HepG2 (cell line): ENCODE results near the gene PSMB8. TPM values are rescaled to one million over a fixed set of nuclear protein-coding genes. Genes with fewer than 3 reads are reported as not detected.

ENCODE experiments used
- CBX5 ChIP-seq: sonication (generic); formaldehyde crosslinking; IDR thresholded peaks from 2 replicates; pipeline ENCODE4 v1.4.0; 2020; ENCODE audit warnings: missing genetic modification reagents, borderline replicate concordance
- ELF3 ChIP-seq: IDR thresholded peaks from 2 replicates; pipeline ENCODE4 v1.6.1; 2016; ENCODE audit warnings: missing genetic modification reagents, missing compliant biosample characterization
- FOXO1 ChIP-seq: sonication (generic); formaldehyde crosslinking; IDR thresholded peaks from 2 replicates; pipeline ENCODE4 v1.4.0; 2020; ENCODE audit warnings: missing genetic modification reagents
- HMG20B ChIP-seq: conservative IDR thresholded peaks from 2 replicates; pipeline ENCODE4 v1.6.1; 2016; ENCODE audit warnings: missing genetic modification reagents, missing compliant biosample characterization
- KDM3A ChIP-seq: IDR thresholded peaks from 2 replicates; pipeline ENCODE4 v1.6.1; 2018; ENCODE audit warnings: low read depth, missing compliant biosample characterization
- KLF9 ChIP-seq: IDR thresholded peaks from 2 replicates; pipeline ENCODE4 v1.6.1; 2016; ENCODE audit warnings: low read depth
- MATR3 ChIP-seq: sonication (generic); formaldehyde crosslinking; IDR thresholded peaks from 2 replicates; pipeline ENCODE4 v1.4.0; 2020; ENCODE audit warnings: missing genetic modification reagents
- SNAI1 ChIP-seq: sonication (generic); formaldehyde crosslinking; IDR thresholded peaks from 2 replicates; pipeline ENCODE4 v1.5.0; 2020; ENCODE audit warnings: mild to moderate bottlenecking, missing genetic modification reagents, borderline replicate concordance
- THAP11 ChIP-seq: IDR thresholded peaks from 2 replicates; pipeline ENCODE4 v1.6.1; 2016; ENCODE audit warnings: missing biosample characterization, missing genetic modification reagents
- ZFP37 ChIP-seq: sonication (generic); formaldehyde crosslinking; IDR thresholded peaks from 2 replicates; pipeline ENCODE4 v1.4.0; 2020; ENCODE audit warnings: missing genetic modification reagents, borderline replicate concordance
- ZNF235 ChIP-seq: sonication (generic); formaldehyde crosslinking; IDR thresholded peaks from 2 replicates; pipeline ENCODE4 v1.8.1; 2023; ENCODE audit warnings: mild to moderate bottlenecking, missing genetic modification reagents, borderline replicate concordance
- ZNF782 ChIP-seq: sonication (generic); formaldehyde crosslinking; IDR thresholded peaks from 2 replicates; pipeline ENCODE4 v1.4.0; 2020; ENCODE audit warnings: missing genetic modification reagents, mild to moderate bottlenecking, borderline replicate concordance
- ZNF788 ChIP-seq: sonication (generic); formaldehyde crosslinking; IDR thresholded peaks from 2 replicates; pipeline ENCODE4 v1.5.0; 2020; ENCODE audit warnings: mild to moderate bottlenecking, missing genetic modification reagents, borderline replicate concordance
- polyA plus RNA-seq, 8 experiments: library from polyadenylated mRNA; depleted of rRNA in 3 of 8; stranded (reverse) in 7 of 8; unstranded in 1 of 8; fragments of >200 nt; fragmentation: Illumina TruSeq in 4 of 8; extraction: Trizol in 4 of 8; gene quantifications; 2 replicates each; pipeline versions ENCODE4 v1.2.1 to v1.2.3, GENCODE V29; 2011 to 2016; ENCODE audit warnings: low read depth in 4 of 8, missing spikeins in 1 of 8, mixed read lengths in 1 of 8; ENCODE audit not compliant: insufficient read depth in 1 of 8
- total RNA-seq, 5 experiments: library from RNA; depleted of rRNA; stranded (reverse); fragments of >200 nt; fragmentation: Illumina TruSeq; extraction: Trizol; gene quantifications; 2 replicates each; pipeline ENCODE4 v1.2.3, GENCODE V29; 2016; ENCODE audit warnings: low read depth in 1 of 5
- TF ChIP-seq, protein P1 (sequence below): sonication (generic); formaldehyde crosslinking; IDR thresholded peaks from 2 replicates; pipeline ENCODE4 v1.8.0; 2022; ENCODE audit warnings: mild to moderate bottlenecking, missing genetic modification reagents, borderline replicate concordance
- TF ChIP-seq, protein P2 (sequence below): IDR thresholded peaks from 2 replicates; pipeline ENCODE4 v1.6.1; 2016; ENCODE audit warnings: missing genetic modification reagents, missing compliant biosample characterization
- TF ChIP-seq, protein P3 (sequence below): sonication (generic); formaldehyde crosslinking; conservative IDR thresholded peaks from 2 replicates; pipeline ENCODE4 v1.4.0; 2020; ENCODE audit warnings: missing genetic modification reagents
- TF ChIP-seq, protein P4 (sequence below), 2 experiments: sonication (generic) in 1 of 2; formaldehyde crosslinking in 1 of 2; IDR thresholded peaks; 2 replicates each; pipeline versions ENCODE4 v1.4.0 to v1.6.1; 2018 to 2020; ENCODE audit warnings: missing genetic modification reagents in 2 of 2, borderline replicate concordance in 1 of 2, low read depth in 1 of 2, mild to moderate bottlenecking in 1 of 2, missing biosample characterization in 1 of 2
- TF ChIP-seq, protein P5 (sequence below): IDR thresholded peaks from 2 replicates; pipeline ENCODE4 v1.6.1; 2012; ENCODE audit warnings: inconsistent platforms
- TF ChIP-seq, protein P6 (sequence below): sonication (generic); formaldehyde crosslinking; conservative IDR thresholded peaks from 2 replicates; pipeline ENCODE4 v1.4.0; 2020; ENCODE audit warnings: mild to moderate bottlenecking, missing genetic modification reagents, moderate library complexity

Gene PSMB8
- total and polyA plus RNA-seq, 2 of the 13 experiments (the other 11 are each of a cell fraction or from before 2014, with no cell fraction given), result 30.7 to 64.7 TPM

DNA sequence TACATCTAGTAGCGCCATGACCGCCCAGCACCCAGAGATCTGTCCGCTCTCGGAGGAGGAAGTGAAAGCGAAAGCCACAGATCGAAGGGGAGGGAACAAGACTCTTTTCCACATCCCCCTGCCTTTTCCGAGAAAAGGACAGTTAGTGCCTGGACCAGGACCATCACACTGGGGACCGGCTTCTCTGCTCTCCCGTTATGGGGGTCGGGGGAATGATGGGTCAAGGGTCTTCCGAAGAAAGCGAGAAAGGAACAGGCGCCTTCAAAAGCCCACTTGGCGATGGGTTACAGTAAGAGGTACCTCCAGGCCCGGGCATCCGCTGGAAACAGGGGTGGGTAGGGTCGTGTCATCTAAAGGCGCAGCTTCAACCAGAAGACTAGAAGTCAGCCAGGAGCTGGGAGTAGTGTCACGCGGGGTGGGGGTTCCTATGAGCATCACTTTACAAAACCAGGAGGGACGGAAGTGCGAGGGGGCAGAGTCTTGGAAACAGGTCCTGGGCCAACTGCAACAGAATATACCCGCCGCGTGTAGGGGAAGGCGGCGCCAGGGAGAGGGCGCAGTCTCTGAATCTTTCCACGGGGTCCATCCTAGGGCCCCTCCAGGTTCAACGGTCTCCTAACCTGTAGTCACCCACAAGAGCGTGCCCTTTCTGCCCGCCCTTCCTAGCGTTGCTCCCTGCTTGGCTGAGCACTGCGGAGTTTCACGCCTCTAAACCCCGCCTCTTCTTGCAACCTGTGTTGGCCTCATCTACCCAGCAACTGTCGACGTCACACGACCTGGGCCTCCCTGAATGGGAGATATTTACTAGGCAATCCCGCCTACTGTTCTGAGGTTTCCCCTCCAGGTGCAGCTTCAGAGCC lies at the start of gene PSMB8 (continued):
- TF ChIP-seq, protein P1, sequence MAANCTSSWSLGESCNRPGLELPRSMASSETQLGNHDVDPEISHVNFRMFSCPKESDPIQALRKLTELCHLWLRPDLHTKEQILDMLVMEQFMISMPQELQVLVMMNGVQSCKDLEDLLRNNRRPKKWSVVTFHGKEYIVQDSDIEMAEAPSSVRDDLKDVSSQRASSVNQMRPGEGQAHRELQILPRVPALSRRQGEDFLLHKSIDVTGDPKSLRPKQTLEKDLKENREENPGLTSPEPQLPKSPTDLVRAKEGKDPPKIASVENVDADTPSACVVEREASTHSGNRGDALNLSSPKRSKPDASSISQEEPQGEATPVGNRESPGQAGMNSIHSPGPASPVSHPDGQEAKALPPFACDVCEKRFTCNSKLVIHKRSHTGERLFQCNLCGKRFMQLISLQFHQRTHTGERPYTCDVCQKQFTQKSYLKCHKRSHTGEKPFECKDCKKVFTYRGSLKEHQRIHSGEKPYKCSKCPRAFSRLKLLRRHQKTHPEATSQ (CRISPR knock-in tag), result no peak
- 0 out of 2 replicates have a peak, but pooled peaks have one; percentile 19 for TF ChIP-seq CBX5 (CRISPR knock-in tag)
- TF ChIP-seq, protein P2, sequence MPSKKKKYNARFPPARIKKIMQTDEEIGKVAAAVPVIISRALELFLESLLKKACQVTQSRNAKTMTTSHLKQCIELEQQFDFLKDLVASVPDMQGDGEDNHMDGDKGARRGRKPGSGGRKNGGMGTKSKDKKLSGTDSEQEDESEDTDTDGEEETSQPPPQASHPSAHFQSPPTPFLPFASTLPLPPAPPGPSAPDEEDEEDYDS (CRISPR knock-in tag), result peak; percentile 66
- no peak; the same call in 1 of the 2 replicates for TF ChIP-seq FOXO1 (CRISPR knock-in tag)
- TF ChIP-seq ZNF788 (CRISPR knock-in tag), result 0 out of 2 replicates have a peak, but pooled peaks have one; percentile 40
- peak; percentile 53 for TF ChIP-seq ELF3 (CRISPR knock-in tag)
- TF ChIP-seq, protein P3, sequence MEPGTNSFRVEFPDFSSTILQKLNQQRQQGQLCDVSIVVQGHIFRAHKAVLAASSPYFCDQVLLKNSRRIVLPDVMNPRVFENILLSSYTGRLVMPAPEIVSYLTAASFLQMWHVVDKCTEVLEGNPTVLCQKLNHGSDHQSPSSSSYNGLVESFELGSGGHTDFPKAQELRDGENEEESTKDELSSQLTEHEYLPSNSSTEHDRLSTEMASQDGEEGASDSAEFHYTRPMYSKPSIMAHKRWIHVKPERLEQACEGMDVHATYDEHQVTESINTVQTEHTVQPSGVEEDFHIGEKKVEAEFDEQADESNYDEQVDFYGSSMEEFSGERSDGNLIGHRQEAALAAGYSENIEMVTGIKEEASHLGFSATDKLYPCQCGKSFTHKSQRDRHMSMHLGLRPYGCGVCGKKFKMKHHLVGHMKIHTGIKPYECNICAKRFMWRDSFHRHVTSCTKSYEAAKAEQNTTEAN (CRISPR knock-in tag), result no peak
- no peak for TF ChIP-seq ZFP37 (CRISPR knock-in tag)
- TF ChIP-seq, protein P4, sequence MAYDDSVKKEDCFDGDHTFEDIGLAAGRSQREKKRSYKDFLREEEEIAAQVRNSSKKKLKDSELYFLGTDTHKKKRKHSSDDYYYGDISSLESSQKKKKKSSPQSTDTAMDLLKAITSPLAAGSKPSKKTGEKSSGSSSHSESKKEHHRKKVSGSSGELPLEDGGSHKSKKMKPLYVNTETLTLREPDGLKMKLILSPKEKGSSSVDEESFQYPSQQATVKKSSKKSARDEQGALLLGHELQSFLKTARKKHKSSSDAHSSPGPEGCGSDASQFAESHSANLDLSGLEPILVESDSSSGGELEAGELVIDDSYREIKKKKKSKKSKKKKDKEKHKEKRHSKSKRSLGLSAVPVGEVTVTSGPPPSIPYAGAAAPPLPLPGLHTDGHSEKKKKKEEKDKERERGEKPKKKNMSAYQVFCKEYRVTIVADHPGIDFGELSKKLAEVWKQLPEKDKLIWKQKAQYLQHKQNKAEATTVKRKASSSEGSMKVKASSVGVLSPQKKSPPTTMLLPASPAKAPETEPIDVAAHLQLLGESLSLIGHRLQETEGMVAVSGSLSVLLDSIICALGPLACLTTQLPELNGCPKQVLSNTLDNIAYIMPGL (CRISPR knock-in tag; IDR thresholded peaks at IDR 0.05; ENCODE audit: borderline replicate concordance in 1 of 2, low read depth in 1 of 2), result peak; percentile 45 to 70; a peak in 2 of 4 replicates
- TF ChIP-seq, protein P5, sequence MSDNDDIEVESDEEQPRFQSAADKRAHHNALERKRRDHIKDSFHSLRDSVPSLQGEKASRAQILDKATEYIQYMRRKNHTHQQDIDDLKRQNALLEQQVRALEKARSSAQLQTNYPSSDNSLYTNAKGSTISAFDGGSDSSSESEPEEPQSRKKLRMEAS, result peak; percentile 69
- no peak for TF ChIP-seq ZNF782 (CRISPR knock-in tag)
- TF ChIP-seq SNAI1 (CRISPR knock-in tag), result peak; percentile 62; the same call in 1 of the 2 replicates
- TF ChIP-seq HMG20B (CRISPR knock-in tag), result no peak
- TF ChIP-seq, protein P6, sequence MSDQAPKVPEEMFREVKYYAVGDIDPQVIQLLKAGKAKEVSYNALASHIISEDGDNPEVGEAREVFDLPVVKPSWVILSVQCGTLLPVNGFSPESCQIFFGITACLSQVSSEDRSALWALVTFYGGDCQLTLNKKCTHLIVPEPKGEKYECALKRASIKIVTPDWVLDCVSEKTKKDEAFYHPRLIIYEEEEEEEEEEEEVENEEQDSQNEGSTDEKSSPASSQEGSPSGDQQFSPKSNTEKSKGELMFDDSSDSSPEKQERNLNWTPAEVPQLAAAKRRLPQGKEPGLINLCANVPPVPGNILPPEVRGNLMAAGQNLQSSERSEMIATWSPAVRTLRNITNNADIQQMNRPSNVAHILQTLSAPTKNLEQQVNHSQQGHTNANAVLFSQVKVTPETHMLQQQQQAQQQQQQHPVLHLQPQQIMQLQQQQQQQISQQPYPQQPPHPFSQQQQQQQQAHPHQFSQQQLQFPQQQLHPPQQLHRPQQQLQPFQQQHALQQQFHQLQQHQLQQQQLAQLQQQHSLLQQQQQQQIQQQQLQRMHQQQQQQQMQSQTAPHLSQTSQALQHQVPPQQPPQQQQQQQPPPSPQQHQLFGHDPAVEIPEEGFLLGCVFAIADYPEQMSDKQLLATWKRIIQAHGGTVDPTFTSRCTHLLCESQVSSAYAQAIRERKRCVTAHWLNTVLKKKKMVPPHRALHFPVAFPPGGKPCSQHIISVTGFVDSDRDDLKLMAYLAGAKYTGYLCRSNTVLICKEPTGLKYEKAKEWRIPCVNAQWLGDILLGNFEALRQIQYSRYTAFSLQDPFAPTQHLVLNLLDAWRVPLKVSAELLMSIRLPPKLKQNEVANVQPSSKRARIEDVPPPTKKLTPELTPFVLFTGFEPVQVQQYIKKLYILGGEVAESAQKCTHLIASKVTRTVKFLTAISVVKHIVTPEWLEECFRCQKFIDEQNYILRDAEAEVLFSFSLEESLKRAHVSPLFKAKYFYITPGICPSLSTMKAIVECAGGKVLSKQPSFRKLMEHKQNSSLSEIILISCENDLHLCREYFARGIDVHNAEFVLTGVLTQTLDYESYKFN (CRISPR knock-in tag), result no peak
- no peak; the same call in 1 of the 2 replicates for TF ChIP-seq ZNF235
- 0 out of 2 replicates have a peak, but pooled peaks have one; percentile 42 for TF ChIP-seq THAP11 (CRISPR knock-in tag)
- TF ChIP-seq MATR3 (CRISPR knock-in tag), result no peak
- TF ChIP-seq KDM3A (CRISPR knock-in tag), result no peak
- TF ChIP-seq KLF9 (CRISPR knock-in tag), result no peak
